NCI-H446 (cell line): ENCODE measurements around the gene SLAMF8.
A peak's percentile ranks its signal among the peaks of the same experiment; 100 is the strongest.

Experiments used
- DNase-seq, 2 experiments: peaks; one replicate each; lab custom pipeline; 2025; lab: John Stamatoyannopoulos, UW

Gene SLAMF8

DNA sequence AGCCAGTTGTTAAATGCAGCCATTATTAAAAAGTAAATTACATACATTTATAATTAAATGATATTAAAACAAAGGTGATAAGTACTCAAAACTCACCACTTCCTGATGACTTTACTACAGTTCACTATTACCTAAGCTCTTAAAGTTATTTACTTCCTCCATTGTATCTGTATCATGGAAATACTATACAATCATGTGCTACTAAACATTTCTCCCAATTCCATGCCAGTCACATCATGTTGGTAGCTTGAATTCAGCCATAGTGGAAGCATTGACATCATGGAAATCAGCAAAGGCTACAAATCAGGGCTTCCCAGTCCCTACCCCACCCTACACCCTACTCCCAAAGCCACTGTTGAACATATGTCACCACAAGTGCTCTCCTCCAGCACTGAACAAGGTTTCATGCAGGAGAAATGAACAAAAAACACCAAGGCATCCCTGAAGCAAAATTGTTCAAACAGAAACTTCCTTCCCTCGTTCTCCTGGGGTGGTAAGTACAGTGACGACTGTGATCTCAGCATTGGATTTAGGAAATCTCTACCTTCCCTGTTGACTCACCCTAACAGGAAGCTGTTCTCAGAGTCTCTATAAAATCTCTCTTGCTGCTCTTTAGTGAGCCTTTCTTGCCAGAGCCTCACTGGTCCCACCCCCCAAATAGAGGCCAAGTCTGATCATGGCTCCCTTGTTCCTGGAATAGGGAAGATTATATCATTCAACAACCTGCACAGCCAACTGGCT lies 23.1 kb downstream of the SLAMF8 start:
- DNase-seq: no peak

DNA sequence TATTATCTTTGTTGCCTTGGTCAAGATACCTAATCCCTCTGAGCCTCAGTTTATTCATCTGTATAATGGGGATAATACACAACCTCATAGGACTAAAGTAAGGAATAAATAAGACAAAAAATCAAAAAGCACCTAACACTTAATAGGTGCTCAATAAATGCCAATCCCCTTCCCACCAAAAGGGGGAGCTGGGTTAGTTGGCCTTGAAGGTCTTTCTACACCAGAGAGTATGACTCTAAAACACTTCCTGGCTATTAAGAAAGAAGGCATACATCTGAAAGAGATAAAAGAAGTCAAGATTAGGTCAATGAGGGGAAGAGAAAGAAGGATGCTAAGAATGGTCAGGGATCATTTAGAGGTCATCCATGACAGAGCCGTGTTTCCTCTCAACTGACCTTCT lies 24.7 kb downstream of the SLAMF8 start:
- no peak for DNase-seq

DNA sequence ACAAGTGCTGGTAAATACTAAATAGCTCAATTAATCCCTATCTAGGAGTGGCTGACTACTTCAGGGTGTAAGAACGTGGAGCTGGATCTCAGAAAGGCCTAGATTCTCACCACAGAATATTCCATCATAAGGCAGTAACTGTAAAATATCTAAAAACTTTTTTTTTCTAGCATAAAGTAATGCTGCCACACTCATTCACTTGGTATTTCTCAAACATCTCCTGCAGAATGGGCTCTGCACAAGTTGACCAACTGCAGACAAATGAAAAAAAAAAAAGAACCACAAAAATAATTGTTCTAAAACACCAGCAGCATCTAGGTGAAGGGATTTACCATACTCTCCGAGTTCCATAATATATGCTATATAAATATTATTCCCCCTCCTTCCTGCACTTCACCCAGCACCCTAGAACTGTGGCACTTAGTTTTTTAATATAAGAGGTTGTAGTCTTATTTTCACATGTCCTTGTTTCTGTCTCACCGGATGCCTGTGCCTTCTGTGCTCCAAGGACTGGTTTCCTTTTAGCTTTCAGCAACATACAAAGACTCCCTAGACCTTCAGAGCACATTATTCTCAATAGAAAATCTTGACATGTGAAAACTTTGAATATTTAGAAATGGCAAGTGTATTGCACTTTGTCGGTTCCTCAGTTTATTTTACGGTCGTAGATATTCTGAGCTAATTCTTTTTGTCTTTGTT lies 26.9 kb downstream of the SLAMF8 start:
- no peak for DNase-seq

DNA sequence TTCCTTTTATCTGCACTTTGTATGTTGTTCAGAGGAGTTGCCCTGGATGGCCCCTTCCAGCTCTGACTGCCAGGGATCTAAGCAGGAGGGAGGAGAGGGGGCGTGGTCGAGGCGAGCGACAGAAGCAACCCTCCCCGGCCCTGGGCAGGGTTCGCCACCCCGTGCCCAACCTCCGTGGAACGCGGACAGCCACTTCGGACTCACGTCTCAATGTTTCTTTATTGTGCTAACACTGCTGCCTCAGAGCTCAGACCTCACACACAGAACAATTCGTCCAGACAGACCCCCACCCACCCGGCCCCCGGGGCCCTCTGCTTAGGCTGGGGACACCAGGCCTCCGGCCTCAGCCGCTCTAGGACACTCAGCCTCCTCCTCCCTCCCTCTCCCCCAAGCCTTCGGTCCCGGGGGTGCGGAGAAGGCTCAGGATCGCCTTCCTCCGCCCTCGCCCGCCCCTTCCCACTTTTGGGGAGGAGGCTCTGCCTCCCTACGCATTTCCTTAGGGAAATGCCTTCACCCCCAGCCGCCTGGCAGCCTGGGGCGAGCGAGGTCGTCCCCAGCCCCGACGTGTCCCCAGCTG lies 27.5 kb downstream of the SLAMF8 start:
- no peak for DNase-seq

DNA sequence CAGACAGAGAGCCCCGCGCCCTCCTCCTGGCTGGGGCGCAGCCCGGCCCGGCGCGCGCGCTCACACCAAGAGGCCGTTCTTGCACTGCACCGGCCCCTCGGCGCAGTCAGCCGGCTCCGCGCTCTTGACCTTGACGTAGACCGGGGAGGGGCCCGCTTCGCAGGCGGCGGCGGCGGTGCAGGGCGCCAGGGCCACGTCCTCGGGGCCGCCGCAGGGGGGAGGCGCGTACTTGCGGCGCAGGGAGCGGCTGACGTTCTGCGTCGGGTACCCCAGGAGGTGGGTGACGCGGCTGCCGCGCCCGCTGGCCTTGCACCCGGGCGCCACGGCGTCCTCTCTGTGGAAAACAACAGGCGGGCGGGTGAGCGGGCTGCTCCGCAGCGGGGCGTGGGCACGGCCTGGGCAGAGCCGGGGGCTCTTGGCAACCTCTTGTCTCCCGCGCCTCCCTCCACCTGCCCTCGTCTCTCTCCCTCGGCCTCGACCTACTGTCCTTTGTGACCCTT lies 28.1 kb downstream of the SLAMF8 start:
- no peak for DNase-seq

DNA sequence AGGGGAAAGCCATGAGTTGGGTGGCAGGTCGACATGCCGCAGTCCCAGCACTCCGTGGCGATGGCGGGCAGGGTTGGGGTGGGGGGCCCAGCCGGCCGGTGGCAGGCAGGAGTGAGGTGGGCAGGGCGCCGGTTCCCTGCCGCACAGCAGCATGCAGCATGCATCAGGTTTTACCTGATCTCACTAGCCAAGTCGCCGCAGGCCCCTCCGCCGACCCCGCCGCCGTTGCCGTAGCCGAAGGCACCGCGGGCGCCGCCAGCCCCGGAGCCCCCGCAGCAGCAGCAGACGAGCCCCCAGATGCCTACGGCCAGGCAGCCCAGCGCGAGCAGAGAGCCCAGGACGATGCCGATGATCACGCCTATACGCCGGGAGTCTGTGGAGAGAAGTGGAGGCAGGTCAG lies 29.0 kb downstream of the SLAMF8 start:
- DNase-seq: no peak

DNA sequence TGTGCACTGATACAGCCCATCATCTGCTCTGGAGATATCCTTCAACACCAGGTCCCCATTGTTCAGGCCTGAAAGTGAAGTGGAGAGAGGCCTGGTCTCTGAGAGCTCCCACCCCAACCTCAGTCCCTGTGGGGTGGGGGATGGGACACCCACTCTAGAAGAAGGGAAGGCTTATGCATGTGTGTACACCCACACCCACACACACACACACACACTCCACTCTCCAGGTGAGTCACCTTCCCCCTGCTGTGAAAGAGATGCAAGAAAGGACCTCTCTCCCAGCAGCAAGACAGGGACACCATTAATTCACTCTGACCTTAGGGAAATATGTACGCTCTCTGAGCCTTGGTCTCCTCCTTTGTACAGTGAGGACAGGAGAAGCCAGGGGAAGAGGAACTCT lies 29.9 kb downstream of the SLAMF8 start:
- DNase-seq: no peak

DNA sequence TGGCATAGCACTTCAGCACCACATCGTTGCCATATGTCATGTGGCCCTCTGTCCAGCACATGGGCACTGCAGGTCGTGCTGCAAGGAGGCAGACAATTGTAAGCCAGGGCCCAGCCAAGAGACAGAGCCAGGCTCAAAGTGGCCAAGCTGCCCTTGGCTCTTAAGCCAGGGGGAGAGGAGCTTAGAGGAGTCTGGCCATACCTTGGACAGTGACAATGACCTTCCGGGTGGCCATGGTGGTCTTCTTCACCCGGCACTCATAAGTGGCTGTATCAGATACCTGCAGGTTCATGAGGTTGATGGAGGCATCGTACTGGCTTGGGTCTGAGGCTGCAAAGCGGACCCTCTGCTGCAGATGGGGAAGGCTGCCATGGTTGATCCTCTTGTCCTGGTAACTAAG lies 31.2 kb downstream of the SLAMF8 start:
- DNase-seq: no peak

DNA sequence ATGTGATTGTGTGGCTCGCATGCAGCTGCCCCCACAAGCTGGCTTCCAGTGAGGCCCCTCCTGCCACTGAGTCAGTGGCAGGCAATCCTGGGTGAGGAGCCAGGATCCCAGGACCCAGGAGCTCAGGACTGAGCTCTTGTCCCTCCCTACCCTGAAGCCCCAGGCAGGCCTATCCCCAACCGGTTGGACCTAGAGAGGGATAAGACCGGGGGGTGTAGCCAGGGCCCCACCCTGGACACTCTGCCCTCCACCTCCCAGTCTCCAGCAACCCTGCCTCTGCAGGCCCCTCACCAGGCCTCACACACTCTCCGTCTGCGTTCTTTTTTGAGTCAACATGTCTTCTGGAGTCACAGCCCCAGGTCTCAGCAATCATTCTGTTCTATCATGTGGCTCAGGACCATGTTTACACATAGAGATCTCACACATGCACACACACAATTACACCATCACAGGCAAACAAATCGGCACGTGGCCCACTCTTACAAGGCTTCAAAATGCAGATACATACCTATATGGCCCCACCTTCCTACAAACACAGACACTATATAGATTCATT lies 33.2 kb downstream of the SLAMF8 start:
- DNase-seq: no peak

DNA sequence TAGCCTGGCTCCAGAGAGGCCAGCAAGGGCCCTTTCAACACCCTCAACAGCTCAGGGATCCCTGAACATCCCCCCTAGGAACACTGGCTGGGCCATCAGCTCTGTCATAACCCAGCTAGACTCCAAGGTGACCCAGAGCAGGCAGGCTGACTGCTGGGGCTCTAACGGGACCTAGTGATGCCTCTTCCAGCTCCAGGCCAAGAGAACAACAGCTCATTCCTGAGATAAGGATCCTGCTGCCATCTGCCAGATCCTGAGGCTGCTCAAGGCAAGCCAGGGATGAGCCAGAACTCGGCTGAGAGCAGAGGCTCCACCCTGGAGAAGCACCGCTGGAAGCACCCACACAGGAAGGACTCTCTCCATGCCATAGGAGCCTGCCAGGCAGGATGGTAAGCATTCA lies 33.8 kb downstream of the SLAMF8 start:
- DNase-seq: no peak

DNA sequence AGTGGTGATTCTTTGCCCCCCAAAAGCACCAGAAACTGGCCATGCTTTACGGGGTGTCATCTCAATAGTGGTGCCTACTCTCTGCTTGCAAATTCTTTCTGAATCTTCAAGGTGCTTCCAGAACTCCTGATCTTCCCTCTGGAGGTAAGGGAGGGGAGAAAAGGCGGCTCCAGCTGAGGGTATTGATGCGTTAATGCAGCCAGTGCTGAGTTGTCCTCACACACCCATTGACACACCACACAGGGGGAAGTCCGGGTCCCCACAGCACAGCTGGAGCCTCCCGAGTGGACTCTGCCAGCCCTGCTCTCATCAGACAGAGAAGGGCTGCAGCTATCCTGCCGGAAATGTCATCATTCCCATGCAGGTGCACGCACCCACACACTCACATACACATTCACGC lies 34.5 kb downstream of the SLAMF8 start:
- DNase-seq: no peak

DNA sequence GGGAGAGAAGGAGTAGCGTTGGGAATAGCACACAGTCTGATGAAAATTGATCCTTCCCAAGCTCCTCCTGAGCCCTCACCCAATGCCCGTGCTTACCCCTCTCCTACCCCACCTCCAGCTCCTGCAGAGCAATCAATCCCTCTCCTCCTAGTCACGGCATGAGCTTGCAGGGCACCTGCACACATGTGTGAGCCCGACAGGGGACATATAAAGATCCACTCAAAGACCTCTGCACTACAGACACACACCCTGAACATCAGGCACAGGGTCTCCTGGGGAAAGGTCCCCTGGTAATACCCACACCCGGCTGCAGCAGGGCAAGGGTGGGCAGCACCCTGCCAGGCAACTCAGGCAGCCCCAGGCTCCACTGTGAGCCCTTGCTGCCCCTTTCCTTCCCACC lies 35.4 kb downstream of the SLAMF8 start:
- DNase-seq: no peak

DNA sequence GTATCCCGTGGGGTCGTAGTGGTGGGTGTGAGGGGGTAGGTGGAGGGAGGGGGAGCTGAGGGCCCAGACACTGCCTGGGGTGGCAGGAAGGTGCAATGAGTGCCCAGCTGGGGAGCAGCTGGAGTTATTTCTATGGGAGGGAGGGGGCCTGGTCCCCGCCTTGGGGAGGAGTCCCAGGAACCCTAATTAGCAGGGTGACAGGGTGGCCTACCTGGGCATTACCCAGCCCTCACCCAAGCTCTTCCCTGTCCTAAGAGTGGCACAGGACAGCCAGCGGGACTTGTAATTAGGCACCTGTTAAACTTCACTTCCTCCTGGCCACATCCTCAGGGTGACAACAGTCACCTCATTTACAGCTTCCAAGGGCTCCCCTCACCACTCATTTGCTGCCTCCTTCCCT lies 35.9 kb downstream of the SLAMF8 start, which contains the start of gene VSIG8:
Gene VSIG8, minus strand, starts transcription at position 101 of the 400 bp plus-strand sequence. CDS start 136 bp downstream, outside the sequence.
- no peak for DNase-seq

DNA sequence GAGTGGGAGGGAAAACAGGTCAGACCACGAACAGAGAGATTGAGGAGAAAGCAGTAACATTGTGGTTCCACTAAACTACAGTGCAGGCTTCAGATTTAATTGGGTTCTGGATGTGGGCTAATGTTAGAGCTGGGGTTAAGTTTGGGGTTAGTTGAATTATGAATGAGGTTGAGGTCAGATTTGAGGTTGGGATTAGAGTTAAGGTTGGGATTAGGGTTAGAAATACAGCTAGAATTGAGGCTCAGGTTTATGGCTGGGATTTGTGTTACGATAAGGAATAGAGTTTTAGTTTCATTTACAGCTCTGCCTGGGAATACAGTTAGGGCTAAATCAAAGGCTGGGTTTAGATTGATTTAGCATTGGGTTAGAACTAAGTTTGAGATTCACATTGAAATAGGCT lies 37.6 kb downstream of the SLAMF8 start:
- DNase-seq: no peak

DNA sequence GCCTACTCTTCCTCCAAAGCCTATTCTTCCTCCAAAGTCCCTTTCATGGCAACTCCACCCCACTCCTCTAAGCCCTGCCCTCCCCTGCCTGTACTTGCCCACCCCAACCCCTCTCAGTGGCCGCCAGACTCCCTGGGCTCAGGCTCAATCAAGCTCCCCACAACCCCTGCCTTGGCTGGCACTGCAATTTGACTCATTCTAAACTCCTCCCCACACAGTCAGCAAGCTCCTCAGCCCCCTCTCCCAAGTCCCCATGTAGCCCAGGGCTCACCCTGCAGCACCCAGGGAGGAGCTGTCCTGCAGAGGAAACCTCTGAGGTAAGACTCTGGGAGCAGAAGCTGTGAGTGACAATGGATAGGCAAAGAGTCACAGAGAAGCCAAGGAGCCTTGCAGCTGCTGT lies 39.4 kb downstream of the SLAMF8 start:
- no peak for DNase-seq

DNA sequence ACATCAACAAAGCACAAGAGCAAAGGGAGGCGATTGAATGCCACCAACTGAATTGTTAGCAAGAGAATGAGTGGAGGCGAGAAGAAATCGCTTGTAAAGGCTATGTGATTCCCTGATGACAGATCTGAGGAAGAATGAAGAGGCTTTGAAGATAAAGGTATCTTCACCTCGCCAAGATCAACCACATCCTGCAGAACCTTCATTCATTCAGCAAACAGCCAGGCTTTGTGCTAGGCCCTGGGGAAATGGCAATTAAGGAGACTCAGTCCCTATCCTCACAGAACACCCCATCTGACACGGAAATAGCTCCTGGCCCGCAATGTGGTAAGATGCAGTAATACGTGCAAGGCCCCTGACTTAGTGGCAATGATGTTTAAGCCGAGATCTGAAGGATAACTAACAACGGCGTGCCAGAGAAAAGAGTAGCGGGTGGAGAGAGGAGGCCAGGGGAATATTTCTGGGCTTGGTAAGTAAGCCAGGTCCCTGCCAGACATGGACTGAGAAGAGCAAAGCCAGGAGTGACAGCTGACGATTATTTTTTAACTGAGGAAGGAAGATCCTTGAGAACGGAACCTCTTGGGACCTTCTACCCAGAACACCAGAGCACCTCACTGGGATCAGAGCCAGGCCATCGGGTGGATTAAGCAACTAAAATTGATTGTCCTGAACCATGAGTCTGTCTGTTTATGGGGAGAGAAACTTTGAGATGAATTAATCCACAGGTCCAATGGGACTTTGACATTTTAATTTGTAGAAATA lies 40.4 kb downstream of the SLAMF8 start:
- peak in 1 of 2 experiments; percentile 46 for DNase-seq

DNA sequence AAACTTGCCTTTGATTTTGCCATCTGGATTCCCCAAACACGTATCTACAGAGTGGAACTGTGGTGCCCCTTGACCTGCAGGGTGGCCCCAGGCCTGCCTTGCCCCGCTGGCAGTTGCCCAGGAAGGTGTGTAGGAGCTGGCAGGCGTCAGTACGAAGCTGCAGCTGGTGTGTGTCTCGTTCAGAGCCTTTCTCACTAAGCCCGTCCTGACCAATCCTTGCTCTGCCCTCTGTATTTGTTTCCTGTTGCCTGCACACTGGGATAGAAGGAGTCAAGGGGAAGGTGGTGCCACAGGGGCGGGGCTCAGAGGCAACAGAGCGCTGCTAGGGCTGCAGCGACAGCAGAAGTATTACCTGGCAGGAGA lies 41.0 kb downstream of the SLAMF8 start:
- peak in 1 of 2 experiments; percentile 30 for DNase-seq

DNA sequence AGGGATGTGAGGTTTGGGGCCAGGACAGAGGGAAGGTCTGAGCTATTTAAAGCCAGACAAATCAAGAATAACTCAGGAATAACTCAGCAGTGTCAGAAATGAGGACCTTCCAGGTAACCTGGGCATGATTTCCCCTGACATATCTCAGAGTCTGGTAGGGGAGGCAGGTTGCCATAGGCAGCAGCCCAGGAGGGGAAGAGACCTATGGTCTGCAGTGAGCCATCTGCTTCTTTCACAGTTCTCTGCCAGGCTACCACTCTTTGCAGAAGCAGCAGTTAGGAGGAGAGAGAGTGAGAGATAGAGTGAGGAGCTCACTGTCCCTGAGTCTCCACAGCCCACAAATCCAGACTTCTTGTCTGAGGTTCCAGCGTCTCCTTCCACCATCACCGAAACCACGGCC lies 42.1 kb downstream of the SLAMF8 start:
- peak in 1 of 2 experiments; percentile 19 for DNase-seq

DNA sequence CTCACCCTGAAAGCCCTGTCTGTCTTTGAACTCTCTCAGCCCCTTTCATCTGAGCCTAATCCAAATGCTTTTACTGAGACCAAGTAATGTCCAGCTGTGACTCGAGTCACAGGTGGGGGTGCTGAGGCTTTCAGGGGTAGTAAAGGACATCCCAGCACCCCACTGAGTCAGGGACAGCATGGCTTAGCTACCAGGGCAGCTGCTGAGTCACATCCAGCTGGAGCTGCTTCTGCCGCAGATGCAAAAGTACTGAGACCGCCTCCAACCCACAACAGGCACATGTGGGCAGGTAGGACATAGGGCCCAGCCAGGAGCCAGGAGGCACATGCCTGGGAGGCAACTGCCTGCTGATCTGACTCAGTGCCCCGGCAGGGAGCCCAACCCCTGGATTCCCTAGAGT lies 42.5 kb downstream of the SLAMF8 start:
- DNase-seq: no peak

DNA sequence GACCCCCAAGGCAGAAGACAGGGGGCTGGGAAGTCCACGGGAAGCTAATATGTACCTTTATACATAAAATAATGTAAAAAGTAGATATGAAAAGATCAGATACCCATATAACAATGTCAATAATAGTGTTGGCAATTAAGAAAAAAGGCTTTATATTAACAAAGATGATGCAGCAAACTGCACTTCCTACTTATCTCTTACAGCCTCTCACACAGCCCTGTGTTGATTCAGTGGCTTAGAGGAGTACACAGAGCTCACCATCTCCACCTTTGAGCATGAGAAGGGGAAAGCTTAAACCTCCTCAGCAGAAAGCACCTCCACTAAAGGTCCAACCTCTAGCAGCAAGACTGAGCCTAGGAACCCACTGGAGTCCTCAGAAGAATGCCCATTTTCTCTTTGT lies 42.9 kb downstream of the SLAMF8 start:
- DNase-seq: no peak

DNA sequence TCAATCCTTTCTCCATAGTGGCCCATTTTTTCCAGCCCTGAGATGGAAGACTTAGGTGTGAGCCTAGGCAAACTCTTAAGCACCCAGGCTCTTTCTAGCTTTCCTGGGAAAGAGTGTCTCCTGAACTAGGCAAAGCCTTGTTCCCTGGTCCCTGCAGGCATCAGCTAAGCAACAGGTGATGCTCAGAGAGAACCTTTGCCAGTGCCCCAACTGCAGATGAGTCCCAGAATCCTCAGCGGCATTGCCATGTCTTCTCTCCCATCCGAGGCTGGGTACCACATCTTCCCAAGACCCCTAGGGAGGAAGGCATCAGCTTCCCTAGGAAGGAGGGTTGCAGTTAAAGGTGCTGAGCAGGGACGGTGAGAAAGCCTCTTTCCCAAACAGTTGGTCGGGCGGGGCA lies 44.0 kb downstream of the SLAMF8 start:
- no peak for DNase-seq

DNA sequence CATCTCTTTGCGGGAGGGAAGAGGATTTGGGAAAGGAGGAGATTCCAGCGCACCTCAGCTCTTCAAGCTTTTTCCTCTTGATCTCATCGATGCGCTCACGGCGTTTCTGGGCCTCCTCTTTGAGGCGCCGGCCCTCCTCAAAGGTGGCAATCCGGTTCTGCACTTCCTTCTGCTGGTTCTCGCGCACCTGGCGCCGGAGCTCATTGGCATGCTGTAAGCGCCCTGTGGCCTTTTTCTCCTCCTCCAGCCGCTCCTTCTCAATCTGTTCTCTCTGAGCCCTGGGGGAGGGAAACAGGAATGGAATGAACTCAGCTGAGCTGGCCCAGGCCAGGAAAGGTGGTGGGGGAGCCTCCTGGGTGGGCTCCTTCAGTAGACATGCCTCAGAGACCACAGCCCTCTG lies 46.2 kb downstream of the SLAMF8 start:
- DNase-seq: no peak
